Activated CD4-positive, alpha-beta T cell treated with anti-CD3 and anti-CD28 coated beads, Interleukin-2, amount 10 ng/mL, durations not matched to agents 7 days and 5 days (primary cell): ENCODE data around the gene ADAM12. TPM values are rescaled to one million over a fixed set of nuclear protein-coding genes. Genes with fewer than 3 reads are reported as not detected.

Experiments
- CTCF ChIA-PET: fragments of 350-600 bp; sonication (Branson Sonifier 250); formaldehyde crosslinking; loops from one replicate; lab custom pipeline; 2021; ENCODE audit warnings: antibody characterized with exemption; lab: Charles Lee
- POLR2A ChIA-PET: fragments of 350-600 bp; sonication (Branson Sonifier 250); formaldehyde crosslinking; loops from one replicate; lab custom pipeline; 2021; ENCODE audit warnings: antibody characterized with exemption; lab: Charles Lee
- DNase-seq: peaks from one replicate; pipeline ENCODE4 v3.0.0-alpha.2; 2020
- H3K27ac Mint-ChIP-seq: one replicate; pipeline ENCODE4 v1.8.0; 2021; ENCODE audit warnings: mild to moderate bottlenecking, moderate library complexity, mixed read lengths
- H3K27me3 Mint-ChIP-seq: one replicate; pipeline ENCODE4 v1.8.0; 2021; ENCODE audit warnings: mixed read lengths
- H3K36me3 Mint-ChIP-seq: one replicate; pipeline ENCODE4 v1.8.0; 2021; ENCODE audit warnings: low read depth, mixed read lengths
- H3K4me1 Mint-ChIP-seq: one replicate; pipeline ENCODE4 v1.8.0; 2021; ENCODE audit warnings: mixed read lengths
- H3K4me3 Mint-ChIP-seq: one replicate; pipeline ENCODE4 v1.8.0; 2021; ENCODE audit warnings: mild to moderate bottlenecking, moderate library complexity, mixed read lengths
- H3K9me3 Mint-ChIP-seq: one replicate; pipeline ENCODE4 v1.8.0; 2021; ENCODE audit warnings: mixed read lengths
- total RNA-seq, 2 experiments: library from RNA; stranded (reverse); gene quantifications; one replicate each; pipeline ENCODE4 v1.2.3, GENCODE V29; 2021

Gene ADAM12
- total RNA-seq, 2 experiments from 2014 or later = 0.45 to 0.65 TPM

- Mint-ChIP-seq H3K27ac (no peak overlapping the region), H3K27me3 (no peaks in the 10 kb centered on the region), H3K9me3 (peaks cover 3% of the 10 kb centered on the region), H3K4me3 (no peak overlapping the region), H3K4me1 (no peaks in the 10 kb centered on the region), H3K36me3 (no peaks in the 10 kb centered on the region)
- ChIA-PET CTCF (no interaction called here), POLR2A (no interaction called here)
- no peak for DNase-seq
Measured at GRCh38 chr10:126165874-126166273, 222.4 kb downstream of the ADAM12 start.

DNA sequence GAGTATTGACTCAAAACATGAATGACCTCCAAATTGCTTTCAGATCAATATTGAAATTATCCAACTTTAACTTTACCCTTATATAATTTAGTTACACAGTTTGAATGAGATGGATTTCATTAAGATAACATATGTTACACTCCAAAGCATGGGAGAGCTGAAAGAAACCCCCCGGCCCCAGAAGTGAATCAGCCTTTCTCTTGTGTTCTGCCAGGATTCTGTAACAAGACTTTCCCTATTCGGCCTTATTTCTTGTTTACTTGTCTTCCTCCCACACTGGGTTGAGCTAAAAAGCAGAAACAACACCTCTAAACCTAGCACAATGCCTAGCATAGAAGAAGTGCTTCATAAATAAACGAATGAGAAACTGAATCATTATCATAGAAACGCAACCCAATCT lies 224.8 kb downstream of the ADAM12 start:
- H3K9me3 Mint-ChIP-seq = peaks cover 3% of the 10 kb centered on the region
- CTCF ChIA-PET = no interaction called here
- POLR2A ChIA-PET = no interaction called here

GRCh38 chr10:126161691-126162090 lies 226.6 kb downstream of the ADAM12 start:
- no peaks in the 10 kb centered on the region for H3K27me3 Mint-ChIP-seq
- DNase-seq = no peak
- no peaks in the 10 kb centered on the region for H3K4me1 Mint-ChIP-seq
- ChIA-PET POLR2A (no interaction called here), CTCF (no interaction called here)
- no peak overlapping the region for H3K4me3 Mint-ChIP-seq
- H3K9me3 Mint-ChIP-seq = peaks cover 3% of the 10 kb centered on the region
- H3K36me3 Mint-ChIP-seq = no peaks in the 10 kb centered on the region
- H3K27ac Mint-ChIP-seq = no peak overlapping the region

More for the DNA sequence above, 224.8 kb downstream of the ADAM12 start:
- no peak for DNase-seq
- Mint-ChIP-seq H3K36me3 (no peaks in the 10 kb centered on the region), H3K27me3 (no peaks in the 10 kb centered on the region), H3K4me3 (no peak overlapping the region), H3K27ac (no peak overlapping the region), H3K4me1 (no peaks in the 10 kb centered on the region)

DNA sequence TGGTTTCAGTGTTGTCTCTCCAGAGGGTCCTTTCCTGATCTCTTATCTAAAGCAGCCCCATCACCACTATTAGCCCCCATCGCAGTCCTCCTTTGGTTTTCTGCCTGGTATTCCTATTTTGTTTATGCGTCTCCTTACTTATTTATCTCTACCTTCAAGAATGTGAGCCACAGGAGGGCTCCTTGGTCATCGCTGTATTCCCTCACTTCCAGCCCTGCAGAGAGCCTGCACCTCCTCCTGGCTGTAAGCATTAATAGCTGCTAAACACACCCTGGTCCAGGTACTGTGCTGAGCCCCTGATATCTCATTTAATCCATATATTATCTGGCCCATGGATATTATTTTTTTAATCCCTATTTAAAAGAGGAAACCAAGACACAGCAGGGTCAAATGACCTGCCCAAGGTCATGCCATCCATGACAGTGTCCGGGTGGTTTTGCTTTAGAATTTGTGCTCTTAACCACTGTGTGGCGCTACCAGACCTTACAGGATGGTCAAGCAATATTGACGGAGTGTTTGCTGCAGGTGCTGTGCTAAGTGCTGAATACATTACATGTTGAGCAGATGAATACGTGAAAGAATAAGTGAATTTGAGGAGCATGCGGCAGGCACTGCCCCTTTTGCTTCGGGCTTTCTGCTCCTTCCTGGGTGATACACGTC lies 227.2 kb downstream of the ADAM12 start:
- Mint-ChIP-seq H3K4me3 (no peak overlapping the region), H3K4me1 (no peaks in the 10 kb centered on the region)
- no peak for DNase-seq

GRCh38 chr10:126160571-126160970 lies 227.7 kb downstream of the ADAM12 start:
- Mint-ChIP-seq H3K9me3 (peaks cover 3% of the 10 kb centered on the region), H3K4me1 (peaks cover 2% of the 10 kb centered on the region)
- CTCF ChIA-PET = no interaction called here

More for the DNA sequence above, 227.2 kb downstream of the ADAM12 start:
- H3K27me3 Mint-ChIP-seq = no peaks in the 10 kb centered on the region
- peaks cover 3% of the 10 kb centered on the region for H3K9me3 Mint-ChIP-seq
- POLR2A ChIA-PET = no interaction called here
- CTCF ChIA-PET = no interaction called here
- H3K27ac Mint-ChIP-seq = no peak overlapping the region
- H3K36me3 Mint-ChIP-seq = no peaks in the 10 kb centered on the region

GRCh38 chr10:126158133-126158892 lies 230.0 kb downstream of the ADAM12 start:
- H3K27ac Mint-ChIP-seq = no peak overlapping the region
- ChIA-PET POLR2A (no interaction called here), CTCF (no interaction called here)
- no peaks in the 10 kb centered on the region for H3K27me3 Mint-ChIP-seq
- no peaks in the 10 kb centered on the region for H3K36me3 Mint-ChIP-seq
- no peak for DNase-seq
- H3K4me1 Mint-ChIP-seq = peaks cover 2% of the 10 kb centered on the region
- H3K4me3 Mint-ChIP-seq = no peak overlapping the region
- H3K9me3 Mint-ChIP-seq = no peaks in the 10 kb centered on the region

More at GRCh38 chr10:126160571-126160970, 227.7 kb downstream of the ADAM12 start:
- DNase-seq = no peak
- Mint-ChIP-seq H3K27ac (no peak overlapping the region), H3K27me3 (no peaks in the 10 kb centered on the region), H3K36me3 (no peaks in the 10 kb centered on the region), H3K4me3 (no peak overlapping the region)
- POLR2A ChIA-PET = no interaction called here

DNA sequence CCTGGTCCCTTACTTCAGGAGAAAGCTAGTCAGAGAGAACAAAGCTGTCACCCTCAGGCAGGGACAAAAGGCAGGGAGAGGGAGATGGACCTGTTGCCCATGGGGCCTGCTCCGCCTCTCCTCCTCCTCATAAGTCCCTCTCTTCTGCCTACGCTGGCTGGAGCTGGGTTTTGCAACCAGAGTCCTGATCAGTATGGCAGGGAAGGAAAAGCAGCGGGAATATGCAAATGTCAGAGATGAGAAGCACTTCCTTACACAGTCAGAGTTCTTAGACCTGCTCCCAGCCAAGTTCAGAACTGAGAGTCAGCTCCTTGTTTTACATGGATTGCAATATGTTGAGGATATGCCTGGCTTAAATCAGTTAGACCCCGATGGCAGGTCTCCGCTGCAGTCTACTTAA lies 231.1 kb downstream of the ADAM12 start:
- Mint-ChIP-seq H3K9me3 (no peaks in the 10 kb centered on the region), H3K36me3 (no peaks in the 10 kb centered on the region), H3K4me3 (no peak overlapping the region), H3K27me3 (no peaks in the 10 kb centered on the region), H3K4me1 (peaks cover 2% of the 10 kb centered on the region), H3K27ac (no peak overlapping the region)
- ChIA-PET CTCF (no interaction called here), POLR2A (no interaction called here)
- no peak for DNase-seq

GRCh38 chr10:126156503-126156902 lies 231.8 kb downstream of the ADAM12 start:
- no peak overlapping the region for H3K4me3 Mint-ChIP-seq
- H3K9me3 Mint-ChIP-seq = no peaks in the 10 kb centered on the region
- ChIA-PET CTCF (no interaction called here), POLR2A (no interaction called here)
- H3K36me3 Mint-ChIP-seq = no peaks in the 10 kb centered on the region
- no peaks in the 10 kb centered on the region for H3K27me3 Mint-ChIP-seq
- H3K4me1 Mint-ChIP-seq = peaks cover 2% of the 10 kb centered on the region
- DNase-seq = no peak
- no peak overlapping the region for H3K27ac Mint-ChIP-seq

DNA sequence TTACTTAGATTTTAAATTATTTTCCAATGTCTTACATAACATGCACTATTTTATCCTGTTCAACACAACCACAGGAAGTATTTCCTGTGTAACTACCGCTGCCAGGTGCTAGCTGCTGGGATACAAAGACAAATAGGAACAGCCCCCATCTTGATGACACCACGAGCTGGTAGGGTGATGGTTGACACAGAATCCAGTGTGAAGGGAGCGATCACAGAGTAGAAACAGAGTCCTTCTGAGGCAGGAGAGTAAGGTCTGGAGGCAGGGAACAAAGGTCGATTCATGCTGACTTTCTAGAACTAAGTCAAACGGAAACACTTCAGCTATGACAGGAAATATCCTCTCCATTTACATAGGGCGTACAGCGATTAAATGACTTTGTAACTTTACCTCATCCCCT lies 232.3 kb downstream of the ADAM12 start:
- Mint-ChIP-seq H3K27ac (no peak overlapping the region), H3K9me3 (no peaks in the 10 kb centered on the region), H3K36me3 (no peaks in the 10 kb centered on the region), H3K4me3 (no peak overlapping the region), H3K27me3 (no peaks in the 10 kb centered on the region), H3K4me1 (peaks cover 2% of the 10 kb centered on the region)
- ChIA-PET CTCF (no interaction called here), POLR2A (no interaction called here)
- no peak for DNase-seq

- DNase-seq = no peak
- no peak overlapping the region for H3K27ac Mint-ChIP-seq
- peaks cover 2% of the 10 kb centered on the region for H3K4me1 Mint-ChIP-seq
- no peaks in the 10 kb centered on the region for H3K27me3 Mint-ChIP-seq
- peaks cover 2% of the 10 kb centered on the region for H3K9me3 Mint-ChIP-seq
- ChIA-PET CTCF (no interaction called here), POLR2A (no interaction called here)
- no peak overlapping the region for H3K4me3 Mint-ChIP-seq
- no peaks in the 10 kb centered on the region for H3K36me3 Mint-ChIP-seq
Measured at GRCh38 chr10:126155528-126155927, 232.7 kb downstream of the ADAM12 start.

- H3K27ac Mint-ChIP-seq = no peak overlapping the region
- ChIA-PET POLR2A (no interaction called here), CTCF (no interaction called here)
- no peaks in the 10 kb centered on the region for H3K36me3 Mint-ChIP-seq
- peaks cover 2% of the 10 kb centered on the region for H3K4me1 Mint-ChIP-seq
- peaks cover 2% of the 10 kb centered on the region for H3K9me3 Mint-ChIP-seq
- no peaks in the 10 kb centered on the region for H3K27me3 Mint-ChIP-seq
- no peak overlapping the region for H3K4me3 Mint-ChIP-seq
- DNase-seq = no peak
Measured at GRCh38 chr10:126153711-126154628, 234.3 kb downstream of the ADAM12 start.

DNA sequence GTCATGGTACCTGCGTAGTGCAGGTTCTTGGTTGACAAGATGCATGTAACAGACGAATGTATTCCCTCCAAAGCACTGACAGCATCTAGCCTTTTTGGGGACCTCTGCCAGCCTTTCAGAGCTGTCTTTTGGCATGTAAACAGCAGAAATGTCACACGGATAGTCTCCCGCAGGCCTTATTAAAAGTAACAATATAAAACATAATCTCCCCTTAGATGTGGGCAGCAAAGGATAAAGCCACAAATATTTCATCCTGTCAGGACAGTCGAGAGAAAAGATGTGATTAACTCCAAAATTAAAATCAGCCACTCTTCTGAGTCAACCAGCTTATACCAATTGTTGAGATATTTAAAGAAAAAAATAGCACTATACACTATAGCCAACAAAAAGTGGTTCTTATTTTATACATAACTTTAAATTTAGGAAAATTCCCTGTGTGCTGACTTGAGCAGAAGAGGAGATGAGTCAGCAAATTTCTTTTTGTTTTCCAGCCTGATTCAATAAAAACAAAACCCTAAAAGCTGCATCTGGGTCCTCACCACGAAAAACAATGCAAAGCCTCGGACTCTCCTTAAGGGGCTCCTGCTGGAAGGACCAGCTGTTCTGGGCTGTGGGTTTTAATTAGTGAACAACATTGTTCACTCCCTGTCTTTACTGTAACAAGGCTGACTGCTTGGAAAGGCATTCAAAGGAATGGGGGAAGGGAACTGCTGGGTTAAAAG lies 240.2 kb downstream of the ADAM12 start:
- Mint-ChIP-seq H3K36me3 (no peaks in the 10 kb centered on the region), H3K27me3 (no peaks in the 10 kb centered on the region), H3K4me1 (no peaks in the 10 kb centered on the region), H3K27ac (no peak overlapping the region), H3K9me3 (peaks cover 7% of the 10 kb centered on the region), H3K4me3 (no peak overlapping the region)
- DNase-seq = no peak
- CTCF ChIA-PET = no interaction called here
- POLR2A ChIA-PET = no interaction called here
